ENCODE measurements around the gene SLX1B.
A peak's percentile ranks its signal among the peaks of the same experiment; 100 is the strongest.
"Not testable (repeated sequence)": the region's sequence is repeated elsewhere in the genome, so short reads cannot be mapped to it uniquely, and the experiment has no call there.

Gene SLX1B

DNA sequence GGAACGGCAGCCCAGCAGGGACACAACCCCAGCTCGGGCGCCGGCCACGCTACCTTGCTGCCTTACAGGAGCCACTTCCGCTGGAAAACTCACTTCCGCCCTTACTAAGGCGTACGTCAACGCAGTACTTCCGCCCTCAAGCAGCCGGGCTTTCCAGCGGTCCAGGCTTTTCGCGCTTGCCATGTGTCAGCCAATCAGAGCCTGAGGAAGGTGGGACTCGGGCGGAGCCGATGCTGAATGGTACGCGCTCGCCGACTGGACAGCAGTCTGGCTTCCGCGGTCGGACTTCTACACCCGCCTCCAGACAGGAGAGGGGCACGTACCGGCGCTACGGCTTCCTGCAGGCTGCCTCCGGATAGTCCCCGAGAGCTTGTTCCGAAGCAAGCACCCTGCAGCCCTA lies at the start of gene SLX1B, which contains the start of gene BOLA2:
Gene SLX1B (plus strand): TSS at position 265 of the 400 bp plus-strand sequence.
Gene BOLA2 (minus strand): TSS at position 83 of the 400 bp plus-strand sequence. CDS start 98 bp downstream, outside the sequence.
- not testable (repeated sequence) for DNase-seq

DNA sequence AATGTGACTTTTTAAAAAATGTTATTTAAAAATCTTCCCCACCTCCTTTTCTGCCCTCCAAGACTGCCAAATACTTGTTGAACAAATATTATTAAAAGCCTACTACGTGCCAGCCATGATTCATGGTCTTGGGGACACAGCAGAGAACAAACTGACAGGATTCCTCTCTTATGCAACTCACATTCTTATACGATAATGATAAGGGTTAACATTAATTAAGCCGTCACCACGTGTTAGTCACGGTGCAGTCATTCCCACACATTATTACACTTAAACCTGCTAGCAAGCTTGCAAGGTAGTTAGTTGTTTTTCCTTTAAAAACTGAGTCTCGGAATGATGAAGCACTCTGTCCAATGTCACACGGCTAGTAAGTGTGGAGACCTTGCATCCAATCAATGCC lies 49.1 kb upstream of the SLX1B start:
- not testable (repeated sequence) for DNase-seq

DNA sequence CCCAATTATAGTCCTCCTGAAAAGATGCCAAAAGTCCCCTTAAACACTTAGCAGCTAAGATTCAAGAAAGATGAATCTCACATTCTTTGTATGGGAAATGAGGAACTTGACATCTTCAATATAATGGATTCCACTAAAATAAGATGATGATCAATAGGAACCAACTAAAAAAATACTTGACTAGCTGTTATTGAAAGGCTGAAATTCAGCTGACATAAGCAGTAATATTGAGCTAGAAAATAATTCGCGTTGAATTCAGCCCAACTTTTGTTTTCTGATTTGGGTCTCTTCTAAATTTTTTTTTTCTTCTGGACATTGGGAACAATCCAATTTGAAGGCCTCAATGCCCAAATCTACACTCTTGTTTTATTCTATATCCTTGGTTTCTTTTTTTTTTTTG lies 30.7 kb upstream of the SLX1B start:
- DNase-seq = not testable (repeated sequence)

DNA sequence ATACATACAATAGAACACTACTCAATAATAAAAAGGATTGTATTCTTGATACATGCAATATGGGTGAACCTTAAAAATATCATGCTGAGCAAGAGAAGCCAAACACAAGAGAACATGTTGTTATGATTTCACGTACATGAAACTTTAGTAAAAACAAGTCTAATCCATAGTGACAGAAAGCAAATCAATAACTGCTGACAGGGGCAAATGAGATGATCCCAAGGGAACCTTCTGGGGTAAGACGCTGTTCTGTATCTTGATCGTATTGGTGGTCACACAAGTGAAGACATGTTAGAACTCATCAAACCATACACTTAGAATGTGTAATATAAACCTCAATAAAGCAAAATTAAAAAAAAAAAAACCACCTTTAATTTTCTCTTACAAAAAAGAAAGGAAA lies 28.9 kb upstream of the SLX1B start:
- not testable (repeated sequence) for DNase-seq

DNA sequence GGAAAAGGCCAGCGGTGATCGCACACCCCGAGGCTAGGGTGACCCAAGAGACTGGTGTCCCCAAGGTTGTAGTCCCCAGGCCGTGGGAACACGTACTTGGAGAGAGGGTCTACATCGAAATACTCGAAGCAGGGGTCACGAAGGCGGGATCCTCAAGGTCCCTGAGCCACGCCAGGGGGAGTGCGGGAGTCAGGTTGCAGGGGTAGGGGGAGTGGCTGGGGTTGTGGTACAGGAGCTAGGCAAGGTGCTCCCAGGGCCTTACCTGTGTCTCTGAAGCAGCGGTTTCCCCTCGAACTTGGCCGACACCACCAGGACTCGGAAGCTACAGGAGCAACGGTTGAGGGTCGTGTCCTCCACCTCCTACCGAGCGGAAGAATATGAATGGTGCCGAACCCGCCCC lies 579 bp upstream of the SLX1B start:
- DNase-seq = not testable (repeated sequence)

DNA sequence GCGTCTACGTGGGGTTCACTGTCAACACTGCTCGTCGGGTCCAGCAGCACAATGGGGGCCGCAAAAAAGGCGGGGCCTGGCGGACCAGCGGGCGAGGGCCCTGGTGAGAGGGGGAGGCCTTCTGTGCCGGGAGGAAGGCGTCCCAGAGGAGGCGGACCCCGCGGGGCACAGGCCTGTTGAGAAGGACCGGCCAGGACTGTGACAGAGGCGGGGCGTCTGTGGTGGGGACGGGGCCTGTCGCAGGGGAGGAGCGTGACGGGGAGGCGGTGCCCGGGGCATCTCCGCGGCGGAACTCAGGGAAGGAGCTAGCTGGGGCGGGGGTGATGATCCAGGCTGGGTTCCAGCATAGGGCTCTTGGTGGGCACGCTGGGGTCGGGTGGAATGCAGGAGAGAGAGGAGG lies 495 bp downstream of the SLX1B start:
- not testable (repeated sequence) for DNase-seq

DNA sequence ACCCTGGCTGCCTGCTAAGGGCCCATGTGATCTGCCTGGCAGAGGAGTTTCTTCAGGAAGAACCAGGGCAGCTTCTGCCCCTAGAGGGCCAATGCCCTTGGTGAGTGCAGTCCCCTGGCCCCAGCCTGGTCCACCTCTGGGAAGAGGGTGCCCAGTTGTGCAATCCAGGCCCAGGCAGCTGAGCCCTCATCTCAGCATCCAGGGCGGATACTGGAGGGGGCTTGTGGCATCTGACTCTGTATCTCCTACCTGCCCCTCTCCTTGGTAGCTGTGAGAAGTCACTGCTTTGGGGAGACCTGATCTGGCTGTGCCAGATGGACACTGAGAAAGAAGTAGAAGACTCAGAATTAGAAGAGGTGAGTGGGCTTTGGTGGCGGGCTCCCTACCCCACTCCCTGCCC lies 3.3 kb downstream of the SLX1B start:
- not testable (repeated sequence) for DNase-seq

DNA sequence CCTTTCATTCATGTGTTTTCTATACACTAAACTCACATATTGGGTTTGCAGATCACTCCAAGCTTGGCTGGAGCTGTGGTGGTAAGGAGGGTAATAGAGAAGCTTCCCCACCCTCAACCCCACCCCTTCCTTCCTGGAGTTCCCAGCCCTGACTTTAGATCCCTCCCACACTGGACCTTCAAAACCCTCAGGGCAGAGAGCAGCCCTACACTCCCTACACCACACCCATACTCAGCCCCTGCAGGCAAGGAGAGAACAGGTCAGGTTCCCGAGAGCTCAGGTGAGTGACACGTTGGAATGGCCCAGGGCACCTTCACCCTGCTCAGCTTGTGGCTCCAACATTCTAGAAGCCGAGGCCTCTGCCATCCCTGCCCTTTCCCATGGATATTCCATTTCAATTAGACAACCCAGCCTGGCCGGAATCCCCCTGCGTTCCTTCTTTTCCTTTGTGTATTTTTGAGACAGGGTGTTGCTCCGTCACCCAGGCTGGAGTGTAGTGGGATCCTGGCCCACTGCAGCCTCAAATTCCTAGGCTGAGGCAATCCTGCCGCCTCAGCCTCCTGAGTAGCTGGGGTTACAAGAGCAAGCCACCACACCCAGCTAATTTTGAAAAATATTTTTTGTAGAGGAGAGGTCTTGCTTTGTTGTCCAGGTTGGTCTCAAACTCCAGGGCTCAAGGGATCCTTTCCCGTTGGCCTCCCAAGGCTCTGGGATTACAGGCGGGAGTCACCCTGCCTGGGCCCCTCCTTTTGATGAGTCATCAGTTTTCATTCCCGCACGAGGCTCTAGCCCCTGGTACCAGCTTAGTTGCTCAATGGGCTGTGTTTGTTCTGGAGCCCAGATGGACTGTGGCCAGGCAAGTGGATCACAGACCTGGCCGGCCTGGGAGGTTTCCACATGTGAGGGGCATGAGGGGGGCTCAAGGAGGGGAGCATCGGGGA lies 5.6 kb downstream of the SLX1B start, which contains the start of gene SULT1A4:
Gene SULT1A4 (plus strand): TSS at position 208 of the 941 bp plus-strand sequence. CDS start 1,473 bp downstream, outside the sequence.
- not testable (repeated sequence) for DNase-seq

DNA sequence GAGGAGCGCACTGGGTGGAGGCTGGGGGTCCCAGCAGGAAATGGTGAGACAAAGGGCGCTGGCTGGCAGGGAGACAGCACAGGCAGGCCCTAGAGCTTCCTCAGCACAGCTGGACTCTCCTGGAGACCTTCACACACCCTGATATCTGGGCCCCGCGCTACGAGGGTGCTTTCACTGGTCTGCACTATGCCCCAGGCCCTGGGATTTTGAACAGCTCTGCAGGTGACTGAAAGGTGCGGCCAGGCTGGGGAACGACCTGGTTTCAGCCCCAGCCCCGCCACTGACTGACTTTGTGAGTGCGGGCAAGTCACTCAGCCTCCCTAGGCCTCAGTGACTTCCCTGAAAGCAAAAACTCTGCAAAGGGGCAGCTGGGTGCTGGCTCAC lies 6.3 kb downstream of the SLX1B start:
- not testable (repeated sequence) for DNase-seq

DNA sequence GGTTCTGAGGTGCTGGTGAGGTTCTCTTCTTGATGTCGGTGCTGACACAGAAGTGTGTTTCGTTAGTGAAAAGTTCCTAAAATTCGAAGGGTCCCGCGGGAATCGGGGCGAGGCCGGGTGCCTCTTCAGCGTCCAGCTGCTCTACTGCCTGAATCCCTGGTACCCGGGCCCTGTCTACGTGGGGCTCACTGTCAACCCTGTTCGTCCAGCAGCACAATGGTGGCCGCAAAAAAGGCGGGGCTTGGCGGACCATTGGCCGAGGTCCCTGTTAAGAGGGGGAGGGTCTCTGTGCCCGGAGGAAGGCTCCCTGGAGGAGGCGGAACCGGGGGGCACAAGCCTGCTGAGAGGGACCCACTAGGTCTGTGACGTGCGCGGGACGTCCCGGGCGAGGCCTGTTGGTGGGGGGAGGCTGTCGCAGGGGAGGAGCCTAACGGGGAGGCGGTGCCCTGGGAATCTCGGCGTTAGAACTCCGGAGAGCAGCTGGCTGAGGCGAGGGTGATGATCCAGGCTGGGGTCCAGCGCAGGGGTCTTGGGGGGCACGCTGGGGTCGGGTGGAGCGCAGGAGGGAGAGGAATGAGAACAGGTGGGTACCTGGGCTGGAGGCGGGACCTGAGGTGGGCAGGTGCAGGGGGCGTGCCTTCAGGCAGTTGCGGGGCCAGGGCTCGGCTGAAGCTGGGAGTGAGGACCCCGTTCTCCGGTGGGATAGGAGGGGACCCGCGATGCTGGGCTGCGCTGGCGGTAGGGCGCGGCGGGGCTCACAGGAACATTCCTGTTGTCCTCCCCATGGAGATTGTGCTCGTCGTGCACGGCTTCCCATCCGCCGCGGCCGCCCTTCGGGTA lies 11.9 kb downstream of the SLX1B start:
- not testable (repeated sequence) for DNase-seq

DNA sequence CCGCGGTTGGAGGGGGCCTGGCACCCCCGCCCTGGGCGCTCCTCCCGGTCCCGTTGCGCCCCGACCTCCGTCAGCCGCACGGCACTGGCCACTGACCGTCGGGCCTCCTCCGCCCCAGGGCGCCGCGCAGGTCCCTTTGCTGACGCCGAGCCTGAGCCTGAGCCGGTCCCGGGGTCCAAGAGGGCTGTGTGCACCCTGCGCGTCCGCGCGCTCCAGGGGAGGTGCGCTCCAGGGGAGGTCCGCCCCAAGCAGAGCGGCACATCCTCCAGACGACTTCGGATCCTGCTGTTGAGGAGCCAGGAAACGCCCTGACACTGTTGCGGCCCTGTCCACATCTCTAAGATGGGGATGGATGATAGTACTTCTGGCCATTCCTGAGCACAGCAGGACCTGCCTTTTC lies 12.6 kb downstream of the SLX1B start:
- not testable (repeated sequence) for DNase-seq

DNA sequence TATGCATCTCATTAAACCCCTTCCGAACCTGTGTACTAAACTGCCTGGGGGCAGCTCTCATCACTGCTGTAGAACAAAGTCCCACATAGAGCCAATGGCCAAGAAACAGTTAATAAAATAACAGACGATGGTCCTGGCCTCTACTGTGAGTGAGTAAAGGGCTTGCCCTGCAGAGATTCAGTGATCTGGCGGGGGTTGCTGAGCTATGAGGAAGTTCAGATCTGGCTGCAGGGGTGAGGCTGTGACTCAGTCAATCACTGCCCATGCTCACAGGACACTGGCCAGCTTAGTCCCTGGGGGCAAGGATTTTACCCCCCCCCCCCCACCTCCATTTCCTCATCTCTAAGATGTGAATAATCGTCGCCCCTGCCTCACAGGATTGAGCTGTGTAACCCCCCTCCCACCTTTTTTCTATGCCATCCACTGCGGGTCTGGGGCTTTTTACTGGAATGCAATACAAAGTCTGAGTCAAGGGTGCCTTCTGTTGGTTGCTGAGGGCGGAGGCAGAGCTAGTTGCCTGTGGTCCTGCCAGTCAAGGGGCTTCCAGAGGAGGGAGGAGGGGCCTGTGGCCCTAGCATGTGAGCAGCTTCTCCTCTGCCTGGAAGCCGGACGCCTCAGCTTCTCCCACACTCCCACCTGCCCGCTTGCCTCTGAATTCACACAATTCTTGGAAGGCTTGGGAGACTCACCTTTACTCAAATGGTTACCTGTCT lies 13.5 kb downstream of the SLX1B start:
- not testable (repeated sequence) for DNase-seq

DNA sequence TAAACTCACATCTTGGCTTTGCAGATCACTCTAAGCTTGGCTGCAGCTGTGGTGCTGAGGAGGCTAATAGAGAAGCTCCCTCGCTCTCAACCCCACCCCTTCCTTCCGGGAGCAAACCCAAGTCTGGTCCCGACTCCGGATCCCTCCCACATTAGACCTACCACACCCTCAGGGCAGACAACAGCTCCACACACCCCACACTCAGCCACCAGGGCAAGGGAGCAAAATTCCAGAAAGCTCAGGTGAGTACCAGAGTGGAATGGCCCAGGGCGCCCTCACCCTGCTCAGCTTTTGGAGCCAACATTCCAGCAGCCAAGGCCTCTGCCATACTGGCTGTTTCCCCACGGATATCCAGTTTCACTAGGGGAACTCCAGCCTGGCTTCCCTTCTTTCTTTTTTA lies 15.3 kb downstream of the SLX1B start:
- DNase-seq = peak; percentile 42

DNA sequence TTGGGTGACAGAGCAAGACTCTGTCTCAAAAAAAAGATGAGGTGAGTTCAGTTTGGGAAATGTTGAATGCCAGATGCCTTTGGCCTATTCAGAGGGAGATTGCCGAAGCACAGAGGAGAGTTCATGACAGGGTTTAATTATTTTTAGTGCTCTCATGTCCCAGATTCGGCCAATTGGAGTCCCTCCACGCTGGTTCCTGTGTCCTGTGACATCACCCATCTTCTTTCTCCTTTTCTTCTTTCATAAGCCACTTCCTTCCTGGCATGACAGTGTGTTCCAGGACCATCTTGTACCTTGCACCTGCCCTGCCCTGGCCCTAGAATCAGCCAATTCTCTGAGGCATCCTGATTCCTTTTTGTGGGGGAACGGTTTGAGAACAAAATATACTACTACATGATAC lies 17.7 kb downstream of the SLX1B start:
- DNase-seq = not testable (repeated sequence)

DNA sequence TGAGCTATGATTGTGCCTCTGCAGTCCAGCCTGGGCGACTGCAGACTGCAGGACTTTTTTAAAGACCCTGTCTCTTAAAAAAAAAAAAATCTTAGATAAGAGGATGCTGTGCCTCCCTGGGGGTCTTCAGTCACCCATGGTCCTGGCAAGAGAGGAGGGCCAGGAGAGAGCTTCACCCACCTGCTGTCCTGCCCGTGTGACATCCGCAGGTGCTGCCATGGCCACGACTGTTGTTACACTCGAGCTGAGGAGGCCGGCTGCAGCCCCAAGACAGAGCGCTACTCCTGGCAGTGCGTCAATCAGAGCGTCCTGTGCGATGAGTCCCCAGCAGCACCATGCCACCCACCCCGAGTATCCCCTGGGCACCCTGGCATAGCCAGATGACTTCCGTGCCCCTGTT lies 27.9 kb downstream of the SLX1B start:
- DNase-seq = not testable (repeated sequence)

DNA sequence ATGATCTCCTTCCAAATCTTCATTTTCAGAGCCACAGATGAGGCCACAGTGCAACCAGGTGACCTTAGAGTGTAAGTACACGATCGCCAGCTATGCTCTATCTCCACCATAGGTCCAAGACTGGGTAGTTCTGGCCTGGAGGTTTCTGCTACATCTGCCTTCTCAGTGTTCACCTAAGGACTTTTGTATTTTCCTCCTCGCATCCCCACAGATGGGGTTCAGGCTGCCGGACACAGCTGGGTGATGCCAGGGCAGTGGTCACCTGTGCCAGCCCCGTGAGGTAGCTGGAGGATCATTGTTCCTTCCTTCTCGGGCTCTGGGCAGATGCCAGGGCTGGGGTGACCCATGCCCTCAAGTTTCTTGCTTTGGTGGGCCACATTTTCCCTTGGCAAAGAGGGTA lies 52.0 kb downstream of the SLX1B start, which contains the start of gene NPIPB12:
Gene NPIPB12 (minus strand): TSS at position 101 of the 400 bp plus-strand sequence.
- DNase-seq = not testable (repeated sequence)

Measured in activated CD4-positive, alpha-beta T cell treated with anti-CD3 and anti-CD28 coated beads for 48 hours (primary cell).